ENCODE measurements around the gene MGAT3. TPM values are rescaled to one million over a fixed set of nuclear protein-coding genes. Genes with fewer than 3 reads are reported as not detected.
A peak's percentile ranks its signal among the peaks of the same experiment; 100 is the strongest.

The MGAT3 gene
- total RNA-seq, 1 experiment from 2014 or later: not detected

GRCh38 chr22:39450258-39450955 lies 6.4 kb upstream of the MGAT3 start:
- no peak for DNase-seq (ENCODE audit: low read depth)

DNA sequence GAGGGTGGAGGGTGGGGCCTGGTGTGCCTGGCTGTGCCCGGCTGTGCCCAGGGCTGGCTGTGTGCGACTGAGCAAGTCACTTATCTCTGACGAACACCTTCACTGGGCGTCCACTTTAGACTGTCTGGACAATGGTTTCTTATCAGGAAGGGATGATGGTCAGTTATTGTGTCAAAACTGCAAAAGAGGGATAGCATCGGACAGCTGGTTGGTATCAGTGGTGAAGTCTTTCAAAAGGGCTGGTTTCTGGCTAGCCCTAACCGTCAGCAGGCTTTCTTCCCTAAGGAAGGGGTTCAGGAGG lies 4.1 kb upstream of the MGAT3 start:
- DNase-seq (ENCODE audit: low read depth): no peak

- no peak for DNase-seq (ENCODE audit: low read depth)
Observed at GRCh38 chr22:39453765-39454378, 2.9 kb upstream of the MGAT3 start.

GRCh38 chr22:39454385-39454871 lies 2.4 kb upstream of the MGAT3 start:
- no peak for DNase-seq (ENCODE audit: low read depth)

GRCh38 chr22:39457198-39457555 lies 365 bp downstream of the MGAT3 start:
- DNase-seq (ENCODE audit: low read depth): no peak

GRCh38 chr22:39457556-39458443 lies 988 bp downstream of the MGAT3 start:
- no peak for DNase-seq (ENCODE audit: low read depth)

- DNase-seq (ENCODE audit: low read depth): no peak
Observed at GRCh38 chr22:39458444-39459083, 1.8 kb downstream of the MGAT3 start.

GRCh38 chr22:39459681-39460080 lies 2.9 kb downstream of the MGAT3 start:
- DNase-seq (ENCODE audit: low read depth): no peak

DNA sequence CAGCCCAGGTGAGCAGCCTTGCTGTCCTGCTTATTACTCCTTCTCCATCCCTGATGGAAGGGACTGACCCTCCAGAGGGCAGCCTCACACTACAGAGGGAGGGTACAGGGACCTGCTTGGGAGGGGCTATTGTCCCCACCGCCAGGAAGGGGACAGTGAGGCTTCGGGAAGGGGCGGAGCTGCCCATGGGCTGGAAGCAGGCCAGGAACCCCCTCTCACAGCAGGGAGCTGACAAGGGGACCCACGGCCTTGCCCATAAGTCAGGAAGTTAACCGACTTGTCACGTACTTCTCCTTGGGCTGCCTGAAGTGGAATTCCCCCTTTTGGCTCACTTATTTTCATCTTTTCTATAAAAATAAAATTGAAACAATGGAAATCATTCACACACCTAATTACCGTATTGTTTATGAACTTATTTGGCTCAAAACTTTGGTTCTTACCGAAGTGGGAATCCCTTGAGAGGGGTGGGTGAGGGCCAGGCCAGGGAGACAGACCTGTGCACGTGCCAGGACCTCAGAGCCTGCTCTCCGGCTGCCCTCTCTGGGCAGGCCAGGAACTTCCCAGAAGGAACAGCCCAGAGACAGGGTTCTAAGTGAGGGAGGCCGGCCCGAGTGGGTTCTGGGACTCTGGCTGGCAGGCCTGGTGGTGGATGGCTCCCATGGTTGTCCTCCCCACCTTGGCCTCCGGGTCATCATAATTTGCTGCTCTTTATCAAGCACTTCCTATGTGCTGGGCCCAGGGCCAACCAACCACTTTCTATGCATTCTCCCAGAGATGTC lies 5.8 kb downstream of the MGAT3 start:
- DNase-seq (ENCODE audit: low read depth): no peak

DNA sequence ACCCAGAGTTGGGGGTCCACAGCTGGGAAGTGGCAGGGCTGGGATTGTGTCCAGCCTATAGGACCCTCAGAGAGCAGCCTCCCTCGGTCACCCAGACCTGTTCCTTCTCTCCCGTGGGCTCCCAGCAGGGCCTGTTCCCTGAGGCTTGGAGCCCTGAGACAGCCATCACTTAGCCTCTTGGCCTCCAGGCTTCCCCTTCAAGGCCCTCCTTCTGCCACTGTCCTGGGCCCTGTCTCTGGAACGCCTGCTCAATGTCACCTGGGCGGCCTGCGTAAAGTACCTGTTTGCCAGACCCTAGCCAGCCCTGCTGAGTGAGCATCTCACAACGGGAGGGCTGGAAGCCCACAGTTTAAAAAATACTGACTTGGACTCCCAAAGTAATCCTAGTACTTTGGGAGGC lies 6.5 kb downstream of the MGAT3 start:
- no peak for DNase-seq (ENCODE audit: low read depth)

- DNase-seq (ENCODE audit: low read depth): peak; percentile 20
Observed at GRCh38 chr22:39463931-39464390, 7.1 kb downstream of the MGAT3 start.

GRCh38 chr22:39466228-39467006 lies 9.6 kb downstream of the MGAT3 start:
- DNase-seq (ENCODE audit: low read depth): no peak

DNA sequence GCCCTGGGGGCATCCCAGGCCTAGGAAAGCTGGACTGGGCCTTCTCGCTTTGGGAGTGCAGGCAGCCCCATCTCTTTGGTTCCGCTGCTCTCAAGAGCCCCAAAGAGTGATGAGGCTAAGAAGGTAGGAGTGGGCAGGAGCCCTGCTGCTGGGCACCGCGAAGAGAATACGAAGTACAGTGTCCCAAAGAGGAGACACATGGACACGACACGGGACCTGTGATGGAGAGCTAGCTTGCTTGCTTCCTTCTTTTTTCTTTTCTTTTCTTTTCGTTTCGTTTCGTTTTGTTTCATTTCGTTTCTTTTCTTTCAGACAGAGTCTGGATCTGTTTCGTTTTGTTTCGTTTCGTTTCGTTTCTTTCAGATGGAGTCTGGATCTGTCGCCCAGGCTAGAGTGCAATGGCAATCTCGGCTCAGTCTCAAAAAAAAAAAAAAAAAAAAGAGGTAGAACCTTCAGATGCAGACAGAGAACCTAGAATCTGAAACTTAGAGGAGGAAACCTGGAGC lies 10.6 kb downstream of the MGAT3 start:
- DNase-seq (ENCODE audit: low read depth): no peak

DNA sequence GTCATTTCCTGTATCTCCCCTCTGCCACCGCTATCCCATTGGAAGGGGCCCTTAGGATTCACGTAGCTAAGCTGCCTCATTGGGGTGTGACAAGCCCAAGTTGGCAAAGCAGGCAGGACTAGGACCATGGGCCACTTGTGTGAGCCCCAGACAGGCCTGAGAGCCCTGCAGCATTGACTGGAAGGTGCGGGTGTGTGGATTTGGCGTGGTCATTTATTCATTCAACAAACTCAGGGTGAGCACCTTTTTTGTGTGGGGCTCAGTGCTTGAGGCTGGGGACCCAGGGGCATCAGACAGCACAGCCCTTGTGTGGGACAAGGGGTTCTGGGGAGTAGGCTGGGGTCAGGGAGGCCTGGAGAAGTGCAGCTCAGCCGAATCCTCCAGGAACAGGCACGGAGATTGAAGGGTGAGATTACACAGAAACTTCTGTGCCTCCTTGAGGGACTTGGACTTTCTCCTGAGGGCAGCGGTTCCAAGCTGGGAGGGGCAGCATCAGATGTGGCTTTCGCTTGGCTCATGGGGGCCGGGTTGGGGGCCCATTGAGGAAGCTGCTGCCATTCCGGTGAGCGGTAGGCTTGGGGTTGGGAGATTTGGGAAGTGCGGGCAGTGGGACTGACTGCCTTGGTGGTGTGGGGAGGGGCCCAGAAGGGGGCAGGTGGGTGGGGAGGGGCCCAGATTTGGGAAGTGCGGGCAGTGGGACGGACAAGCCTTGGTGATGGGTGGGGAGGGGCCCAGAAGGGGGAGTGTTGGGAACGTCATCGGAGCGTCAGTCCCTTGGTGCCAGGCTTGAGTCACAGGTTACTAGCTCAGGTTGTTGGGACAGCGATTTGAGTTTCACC lies 11.9 kb downstream of the MGAT3 start:
- no peak for DNase-seq (ENCODE audit: low read depth)

DNA sequence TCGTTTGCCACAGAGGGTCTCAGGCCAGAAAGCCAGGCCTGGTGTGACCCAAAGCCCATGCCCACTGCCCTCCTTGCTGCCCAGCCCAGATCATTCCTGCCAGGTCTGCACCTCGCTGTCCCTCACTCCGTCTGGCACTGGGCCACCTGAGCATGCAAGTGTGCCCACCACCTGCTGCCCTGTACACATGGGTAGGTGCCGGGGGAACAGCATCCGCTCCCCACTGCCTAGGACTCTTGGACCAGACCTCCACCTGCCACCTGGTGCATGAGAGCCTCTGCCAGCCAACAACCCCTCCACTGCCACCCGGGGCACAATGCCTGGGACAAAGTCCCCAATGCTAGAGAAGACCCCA lies 12.5 kb downstream of the MGAT3 start:
- no peak for DNase-seq (ENCODE audit: low read depth)

DNA sequence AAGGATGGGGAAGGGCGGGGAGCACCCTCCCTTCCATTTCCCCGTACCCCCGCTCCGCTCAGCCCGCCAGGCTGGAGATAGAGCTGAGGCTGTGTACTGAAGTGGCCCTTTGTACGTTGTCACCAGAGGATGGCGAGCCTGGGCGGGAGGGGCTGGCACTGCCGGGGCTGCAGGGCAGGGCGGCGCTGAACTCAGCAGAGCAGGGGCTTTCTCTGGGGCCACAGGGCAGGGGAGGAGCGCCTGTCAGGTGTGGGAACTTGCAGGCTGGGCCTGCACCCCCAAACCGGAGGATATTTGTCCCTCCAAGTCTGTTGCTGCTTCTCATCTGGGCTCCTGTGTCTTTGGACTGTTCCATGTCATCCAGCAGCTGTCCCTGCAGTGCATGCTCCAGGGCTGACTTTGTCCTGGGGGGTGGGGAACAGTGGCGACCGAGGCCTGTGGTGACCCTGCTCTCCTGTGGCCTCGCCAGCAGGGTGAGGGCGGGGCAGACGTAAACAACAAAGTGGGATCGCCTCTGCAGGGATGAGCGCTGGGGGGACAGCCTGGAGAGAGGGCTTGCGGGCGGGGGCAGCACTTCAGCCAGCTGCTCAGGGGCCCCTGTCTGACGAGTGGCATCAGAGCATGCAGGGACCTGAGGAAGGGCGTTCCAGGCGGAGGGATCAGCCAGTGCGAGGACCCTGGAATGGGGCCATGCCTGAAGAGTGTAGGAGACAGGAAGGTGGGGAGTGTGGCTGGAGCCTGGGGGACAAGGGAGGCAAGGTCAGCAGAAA lies 13.1 kb downstream of the MGAT3 start:
- no peak for DNase-seq (ENCODE audit: low read depth)

DNA sequence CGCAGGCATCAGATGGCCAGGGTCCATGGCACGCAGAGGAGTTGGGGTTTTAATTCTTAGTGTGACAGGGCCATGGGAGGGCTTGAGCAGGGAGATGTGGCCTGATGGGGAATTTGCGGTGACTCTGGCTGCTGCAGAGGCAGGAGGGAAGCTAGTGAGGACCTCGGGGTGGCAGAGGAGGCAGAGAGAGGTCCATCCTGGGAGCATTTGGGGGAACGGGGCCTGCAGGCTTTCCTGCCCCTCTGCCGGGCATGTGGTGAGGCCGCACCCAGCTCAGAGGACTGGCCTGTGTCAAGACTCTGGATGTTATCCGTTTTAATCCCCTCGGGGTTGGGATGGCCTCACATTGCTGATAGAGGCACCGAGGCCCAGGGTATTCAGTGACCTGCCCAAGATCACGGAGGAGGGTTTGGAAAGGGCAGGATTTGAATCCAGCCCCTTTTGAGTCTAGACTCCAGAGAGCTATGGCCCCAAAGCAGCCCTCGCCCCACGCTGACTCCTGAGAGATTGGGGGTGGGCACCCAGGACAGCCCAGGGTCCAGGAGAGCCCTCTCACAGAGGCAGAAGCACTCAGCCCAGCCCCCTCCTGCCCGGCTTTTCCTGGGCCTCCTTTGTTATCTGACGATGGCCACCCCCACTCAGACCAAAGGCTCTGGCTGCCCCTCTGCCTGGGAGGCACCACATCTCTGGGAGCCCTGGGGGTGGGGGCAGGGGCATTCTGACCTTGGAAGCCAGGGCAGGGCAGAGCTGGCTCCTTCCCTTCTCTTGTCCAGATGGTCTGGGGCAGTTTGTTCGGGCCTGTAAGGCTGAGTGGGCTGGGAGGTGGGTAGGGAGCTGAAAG lies 13.9 kb downstream of the MGAT3 start:
- no peak for DNase-seq (ENCODE audit: low read depth)

Measured in M059J (cell line).